Calu3 (cell line): Measurements from ENCODE around the gene ORC5. TPM values are rescaled to one million over a fixed set of nuclear protein-coding genes. Genes with fewer than 3 reads are reported as not detected.

Experiments
- BruUV-seq: library from RNA; stranded (reverse); fragments of 400-500 nt; replicated peaks from 2 replicates; lab custom pipeline; 2021; lab: Mats Ljungman, UMichigan
- CTCF ChIA-PET: fragments of 300-600 bp; sonication (Branson Sonifier 250); formaldehyde crosslinking; loops from one replicate; lab custom pipeline; 2022; ENCODE audit warnings: antibody characterized with exemption; lab: Charles Lee
- DNase-seq: peaks from one replicate; pipeline ENCODE4 v3.0.0; 2022
- H3K27ac Mint-ChIP-seq: one replicate; pipeline ENCODE4 v1.8.0; 2022; ENCODE audit warnings: mixed read lengths; ENCODE audit not compliant: unreplicated experiment
- H3K27me3 Mint-ChIP-seq: one replicate; pipeline ENCODE4 v1.8.0; 2022; ENCODE audit warnings: mixed read lengths; ENCODE audit not compliant: unreplicated experiment
- H3K36me3 Mint-ChIP-seq: one replicate; pipeline ENCODE4 v1.8.0; 2022; ENCODE audit warnings: mild to moderate bottlenecking, moderate library complexity, mixed read lengths; ENCODE audit not compliant: insufficient read depth, unreplicated experiment
- H3K4me1 Mint-ChIP-seq: one replicate; pipeline ENCODE4 v1.8.0; 2022; ENCODE audit warnings: mild to moderate bottlenecking, low read depth, mixed read lengths; ENCODE audit not compliant: unreplicated experiment
- H3K4me3 Mint-ChIP-seq: one replicate; pipeline ENCODE4 v1.8.0; 2022; ENCODE audit warnings: mild to moderate bottlenecking, low read depth, moderate library complexity, mixed read lengths; ENCODE audit not compliant: unreplicated experiment
- H3K9me3 Mint-ChIP-seq: one replicate; pipeline ENCODE4 v1.8.0; 2022; ENCODE audit warnings: low read depth, mixed read lengths; ENCODE audit not compliant: unreplicated experiment
- CTCF ChIP-seq: fragments of 200-600 bp; IDR thresholded peaks from one replicate; pipeline ENCODE4 v1.8.0; 2022; ENCODE audit warnings: antibody characterized with exemption; ENCODE audit not compliant: unreplicated experiment
- intact Hi-C: fragments of 100-400 bp; cut with micrococcal nuclease; formaldehyde crosslinking; loops from one replicate; pipeline ENCODE4 v1.10.0; 2022; ENCODE audit not compliant: unreplicated experiment
- total RNA-seq: library from RNA; stranded (reverse); gene quantifications from 2 replicates; pipeline ENCODE4 v1.2.3, GENCODE V29; 2022

Gene ORC5
- total RNA-seq, 1 experiment from 2014 or later, result 20.2 TPM

- intact Hi-C loops, result no loop called here
These were observed 111.1 kb downstream of the ORC5 start for GRCh38 chr7:104096683-104097082.

GRCh38 chr7:104093127-104093526 lies 114.7 kb downstream of the ORC5 start:
- Mint-ChIP-seq H3K27ac (no peak overlapping the region), H3K4me3 (no peak overlapping the region), H3K27me3 (peaks cover 31% of the 10 kb centered on the region), H3K9me3 (no peaks in the 10 kb centered on the region), H3K36me3 (no peaks in the 10 kb centered on the region), H3K4me1 (no peaks in the 10 kb centered on the region)
- DNase-seq, result no peak
- intact Hi-C loops, result no loop called here
- no peak for TF ChIP-seq CTCF
- CTCF ChIA-PET, result interaction anchor here (0.7 kb wide), 1 partner anchor 13 kb away, joined by 3 read pairs; no protein-coding TSS in a partner anchor
- BruUV-seq, result no TSS peak

More at GRCh38 chr7:104096683-104097082, 111.1 kb downstream of the ORC5 start:
- Mint-ChIP-seq H3K4me1 (no peaks in the 10 kb centered on the region), H3K36me3 (no peaks in the 10 kb centered on the region), H3K9me3 (no peaks in the 10 kb centered on the region), H3K27me3 (peaks cover 17% of the 10 kb centered on the region), H3K27ac (no peak overlapping the region), H3K4me3 (no peak overlapping the region)
- CTCF ChIA-PET, result no interaction called here
- TF ChIP-seq CTCF, result no peak
- no TSS peak for BruUV-seq
- peak; percentile 12 for DNase-seq

- no peak overlapping the region for H3K4me3 Mint-ChIP-seq
- H3K36me3 Mint-ChIP-seq, result no peaks in the 10 kb centered on the region
- BruUV-seq, result no TSS peak
- intact Hi-C loops, result no loop called here
- no peak for DNase-seq
- no peak for TF ChIP-seq CTCF
- no peaks in the 10 kb centered on the region for H3K4me1 Mint-ChIP-seq
- H3K9me3 Mint-ChIP-seq, result no peaks in the 10 kb centered on the region
- peaks cover 31% of the 10 kb centered on the region for H3K27me3 Mint-ChIP-seq
- H3K27ac Mint-ChIP-seq, result no peak overlapping the region
- CTCF ChIA-PET, result no interaction called here
These were observed 116.6 kb downstream of the ORC5 start for GRCh38 chr7:104091242-104091641.

- TF ChIP-seq CTCF, result no peak
These were observed 118.2 kb downstream of the ORC5 start for GRCh38 chr7:104089612-104090011.

More at GRCh38 chr7:104089612-104090011, 118.2 kb downstream of the ORC5 start:
- Mint-ChIP-seq H3K4me1 (no peaks in the 10 kb centered on the region), H3K27ac (no peak overlapping the region), H3K4me3 (no peak overlapping the region), H3K27me3 (peaks cover 31% of the 10 kb centered on the region), H3K9me3 (no peaks in the 10 kb centered on the region), H3K36me3 (no peaks in the 10 kb centered on the region)
- BruUV-seq, result no TSS peak
- intact Hi-C loops, result no loop called here
- DNase-seq, result no peak
- CTCF ChIA-PET, result no interaction called here
